Stimulated activated effector memory CD8-positive, alpha-beta T cell treated with anti-CD3 and anti-CD28 coated beads, Interleukin-12 subunit alpha, Interleukin-12 subunit beta, amount 100 ng/mL, for 72 hours (primary cell): ENCODE results near the gene DNASE1L1.
A peak's percentile ranks its signal among the peaks of the same experiment; 100 is the strongest.

Experiments used
- ATAC-seq: fragments of 150-1000 bp; cut with Tn5 transposase; 2 replicates; pipeline ENCODE4 v1.10.0; 2021
- DNase-seq, 2 donors: peaks; one replicate each; pipeline ENCODE4 v3.0.0; 2021 to 2022; ENCODE audit warnings: low spot score in 2 of 2
- H3K27ac Mint-ChIP-seq: one replicate; pipeline ENCODE4 v1.8.0; 2022; ENCODE audit warnings: mild to moderate bottlenecking, mixed read lengths
- H3K36me3 Mint-ChIP-seq: one replicate; pipeline ENCODE4 v1.8.0; 2022; ENCODE audit warnings: mild to moderate bottlenecking, mixed read lengths
- H3K4me1 Mint-ChIP-seq: one replicate; pipeline ENCODE4 v1.8.0; 2022; ENCODE audit warnings: mixed read lengths
- H3K4me3 Mint-ChIP-seq: one replicate; pipeline ENCODE4 v1.8.0; 2022; ENCODE audit warnings: mild to moderate bottlenecking, mixed read lengths
- H3K9me3 Mint-ChIP-seq: one replicate; pipeline ENCODE4 v1.8.0; 2022; ENCODE audit warnings: mixed read lengths

The DNASE1L1 gene

GRCh38 chrX:154383359-154384283 is 25.4 kb downstream of the DNASE1L1 start:
- ATAC-seq, result no peak
- Mint-ChIP-seq H3K27ac (peak overlapping the region; percentile 73), H3K4me3 (no peak overlapping the region), H3K9me3 (no peaks in the 10 kb centered on the region), H3K36me3 (peaks cover 56% of the 10 kb centered on the region), H3K4me1 (peaks cover 25% of the 10 kb centered on the region)
- no peak for DNase-seq

GRCh38 chrX:154382483-154383069 is 26.5 kb downstream of the DNASE1L1 start:
- H3K4me1 Mint-ChIP-seq, result peaks cover 25% of the 10 kb centered on the region
- H3K9me3 Mint-ChIP-seq, result no peaks in the 10 kb centered on the region
- DNase-seq (no peak), ATAC-seq (no peak)
- peaks cover 56% of the 10 kb centered on the region for H3K36me3 Mint-ChIP-seq
- H3K27ac Mint-ChIP-seq, result peak overlapping the region; percentile 73
- H3K4me3 Mint-ChIP-seq, result no peak overlapping the region

- Mint-ChIP-seq H3K9me3 (no peaks in the 10 kb centered on the region), H3K27ac (peak overlapping the region; percentile 91), H3K36me3 (peaks cover 56% of the 10 kb centered on the region), H3K4me3 (peak overlapping the region; percentile 83), H3K4me1 (peaks cover 31% of the 10 kb centered on the region)
- DNase-seq (no peak), ATAC-seq (no peak)
Observed at GRCh38 chrX:154381271-154381670, 27.8 kb downstream of the DNASE1L1 start.

GRCh38 chrX:154380787-154381186 is 28.3 kb downstream of the DNASE1L1 start:
- peak overlapping the region; percentile 83 for H3K4me3 Mint-ChIP-seq
- DNase-seq (no peak), ATAC-seq (no peak)
- H3K36me3 Mint-ChIP-seq, result peaks cover 56% of the 10 kb centered on the region
- peaks cover 31% of the 10 kb centered on the region for H3K4me1 Mint-ChIP-seq
- no peaks in the 10 kb centered on the region for H3K9me3 Mint-ChIP-seq
- H3K27ac Mint-ChIP-seq, result peak overlapping the region; percentile 91

GRCh38 chrX:154380153-154380552 is 28.9 kb downstream of the DNASE1L1 start:
- Mint-ChIP-seq H3K4me1 (peaks cover 31% of the 10 kb centered on the region), H3K27ac (peak overlapping the region; percentile 91), H3K36me3 (peaks cover 56% of the 10 kb centered on the region), H3K9me3 (no peaks in the 10 kb centered on the region), H3K4me3 (peak overlapping the region; percentile 83)
- DNase-seq (no peak), ATAC-seq (no peak)

- Mint-ChIP-seq H3K4me1 (peaks cover 31% of the 10 kb centered on the region), H3K27ac (peak overlapping the region; percentile 91), H3K36me3 (peaks cover 52% of the 10 kb centered on the region), H3K4me3 (peak overlapping the region; percentile 83), H3K9me3 (no peaks in the 10 kb centered on the region)
- DNase-seq, result no peak
- ATAC-seq, result no peak
Observed at GRCh38 chrX:154379569-154379951, 29.5 kb downstream of the DNASE1L1 start.

- peak within 1 kb of the TSS; percentile 91 for H3K27ac Mint-ChIP-seq
- H3K4me3 Mint-ChIP-seq, result peak within 1 kb of the TSS; percentile 83
- peak; percentile 83 to 93 for DNase-seq
- ATAC-seq, result peak; percentile 88
- H3K9me3 Mint-ChIP-seq, result no peaks in the 10 kb centered on the region
- peaks cover 47% of the 10 kb centered on the region for H3K36me3 Mint-ChIP-seq
- H3K4me1 Mint-ChIP-seq, result peaks cover 31% of the 10 kb centered on the region
Observed at GRCh38 chrX:154378799-154379568, 30.1 kb downstream of the DNASE1L1 start, which contains the start of gene EMD. EMD (plus strand) TSS chrX:154379295; CDS start chrX:154379485, 190 bp downstream.

- peaks cover 27% of the 10 kb centered on the region for H3K4me1 Mint-ChIP-seq
- ATAC-seq, result peak; percentile 1
- peak overlapping the region; percentile 91 for H3K27ac Mint-ChIP-seq
- H3K36me3 Mint-ChIP-seq, result peaks cover 39% of the 10 kb centered on the region
- peak overlapping the region; percentile 83 for H3K4me3 Mint-ChIP-seq
- H3K9me3 Mint-ChIP-seq, result no peaks in the 10 kb centered on the region
- peak in 1 of 2 donors; percentile 74 for DNase-seq
Observed at GRCh38 chrX:154378059-154378798, 30.8 kb downstream of the DNASE1L1 start.

GRCh38 chrX:154376774-154377173 is 32.3 kb downstream of the DNASE1L1 start:
- H3K4me3 Mint-ChIP-seq, result peak overlapping the region; percentile 83
- ATAC-seq (no peak), DNase-seq (no peak)
- H3K36me3 Mint-ChIP-seq, result peaks cover 31% of the 10 kb centered on the region
- peak overlapping the region; percentile 52 for H3K27ac Mint-ChIP-seq
- H3K9me3 Mint-ChIP-seq, result no peaks in the 10 kb centered on the region
- H3K4me1 Mint-ChIP-seq, result peaks cover 27% of the 10 kb centered on the region

- H3K4me3 Mint-ChIP-seq, result peak overlapping the region; percentile 83
- H3K4me1 Mint-ChIP-seq, result peaks cover 17% of the 10 kb centered on the region
- peaks cover 28% of the 10 kb centered on the region for H3K36me3 Mint-ChIP-seq
- H3K9me3 Mint-ChIP-seq, result no peaks in the 10 kb centered on the region
- no peak overlapping the region for H3K27ac Mint-ChIP-seq
- ATAC-seq (no peak), DNase-seq (no peak)
Observed at GRCh38 chrX:154375156-154375504, 33.9 kb downstream of the DNASE1L1 start.

- ATAC-seq (no peak), DNase-seq (no peak)
- Mint-ChIP-seq H3K27ac (no peak within 1 kb of the TSS), H3K36me3 (peaks cover 28% of the 10 kb centered on the region), H3K9me3 (no peaks in the 10 kb centered on the region), H3K4me1 (peaks cover 13% of the 10 kb centered on the region), H3K4me3 (peak within 1 kb of the TSS; percentile 83)
Observed at GRCh38 chrX:154374313-154375155, 34.5 kb downstream of the DNASE1L1 start, which contains the start of gene FLNA. FLNA (minus strand) TSS chrX:154374634; CDS start chrX:154371245, 3,389 bp downstream.

- ATAC-seq (no peak), DNase-seq (no peak)
- Mint-ChIP-seq H3K27ac (no peak overlapping the region), H3K4me1 (peaks cover 13% of the 10 kb centered on the region), H3K9me3 (no peaks in the 10 kb centered on the region), H3K4me3 (peak overlapping the region; percentile 83), H3K36me3 (peaks cover 35% of the 10 kb centered on the region)
Observed at GRCh38 chrX:154373340-154374306, 35.4 kb downstream of the DNASE1L1 start.

GRCh38 chrX:154372612-154373022 is 36.4 kb downstream of the DNASE1L1 start:
- ATAC-seq (peak; percentile 37), DNase-seq (peak in 1 of 2 donors; percentile 72)
- Mint-ChIP-seq H3K36me3 (peaks cover 45% of the 10 kb centered on the region), H3K9me3 (no peaks in the 10 kb centered on the region), H3K4me1 (peaks cover 22% of the 10 kb centered on the region), H3K4me3 (peak overlapping the region; percentile 83), H3K27ac (peak overlapping the region; percentile 86)
